Measurements from ENCODE around the gene LNP1. TPM values are rescaled to one million over a fixed set of nuclear protein-coding genes. Genes with fewer than 3 reads are reported as not detected.

LNP1 gene
- total RNA-seq, 3 donors from 2014 or later = 2.6 to 3.3 (median 2.7) TPM

DNA sequence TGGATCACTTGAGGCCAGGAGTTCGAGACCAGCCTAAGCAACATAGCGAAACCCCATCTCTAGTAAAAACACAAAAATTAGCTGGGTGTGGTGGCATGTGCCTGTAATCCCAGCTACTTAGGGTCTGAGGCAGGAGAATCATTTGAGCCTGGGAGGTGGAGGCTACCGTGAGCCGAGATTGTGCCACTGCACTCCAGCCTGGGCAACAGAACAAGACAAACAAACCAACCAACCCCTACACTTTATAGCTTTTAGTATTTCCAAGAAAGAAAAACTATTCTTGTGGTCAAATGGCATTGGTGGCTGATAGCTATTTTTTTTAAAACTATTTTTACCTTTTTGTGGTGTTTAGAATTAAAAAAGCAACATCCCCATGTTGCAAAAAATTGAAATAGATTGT, 98.3 kb downstream of the LNP1 start:
- Histone ChIP-seq H3K4me3 (no peak overlapping the region), H3K27me3 (no peaks in the 10 kb centered on the region), H3K27ac (no peak overlapping the region), H3K36me3 (no peaks in the 10 kb centered on the region), H3K4me1 (no peaks in the 10 kb centered on the region), H3K9me3 (no peaks in the 10 kb centered on the region)
- intact Hi-C loops (cut with DNase I; ENCODE audit: low total_unique reads) = no loop called here
- TF ChIP-seq, protein P1, sequence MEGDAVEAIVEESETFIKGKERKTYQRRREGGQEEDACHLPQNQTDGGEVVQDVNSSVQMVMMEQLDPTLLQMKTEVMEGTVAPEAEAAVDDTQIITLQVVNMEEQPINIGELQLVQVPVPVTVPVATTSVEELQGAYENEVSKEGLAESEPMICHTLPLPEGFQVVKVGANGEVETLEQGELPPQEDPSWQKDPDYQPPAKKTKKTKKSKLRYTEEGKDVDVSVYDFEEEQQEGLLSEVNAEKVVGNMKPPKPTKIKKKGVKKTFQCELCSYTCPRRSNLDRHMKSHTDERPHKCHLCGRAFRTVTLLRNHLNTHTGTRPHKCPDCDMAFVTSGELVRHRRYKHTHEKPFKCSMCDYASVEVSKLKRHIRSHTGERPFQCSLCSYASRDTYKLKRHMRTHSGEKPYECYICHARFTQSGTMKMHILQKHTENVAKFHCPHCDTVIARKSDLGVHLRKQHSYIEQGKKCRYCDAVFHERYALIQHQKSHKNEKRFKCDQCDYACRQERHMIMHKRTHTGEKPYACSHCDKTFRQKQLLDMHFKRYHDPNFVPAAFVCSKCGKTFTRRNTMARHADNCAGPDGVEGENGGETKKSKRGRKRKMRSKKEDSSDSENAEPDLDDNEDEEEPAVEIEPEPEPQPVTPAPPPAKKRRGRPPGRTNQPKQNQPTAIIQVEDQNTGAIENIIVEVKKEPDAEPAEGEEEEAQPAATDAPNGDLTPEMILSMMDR (IDR thresholded peaks at IDR 0.05) = no peak
- no peak for TF ChIP-seq POLR2AphosphoS5 (IDR thresholded peaks at IDR 0.05)
- DNase-seq (ENCODE audit: low spot score in 2 of 2) = no peak

DNA sequence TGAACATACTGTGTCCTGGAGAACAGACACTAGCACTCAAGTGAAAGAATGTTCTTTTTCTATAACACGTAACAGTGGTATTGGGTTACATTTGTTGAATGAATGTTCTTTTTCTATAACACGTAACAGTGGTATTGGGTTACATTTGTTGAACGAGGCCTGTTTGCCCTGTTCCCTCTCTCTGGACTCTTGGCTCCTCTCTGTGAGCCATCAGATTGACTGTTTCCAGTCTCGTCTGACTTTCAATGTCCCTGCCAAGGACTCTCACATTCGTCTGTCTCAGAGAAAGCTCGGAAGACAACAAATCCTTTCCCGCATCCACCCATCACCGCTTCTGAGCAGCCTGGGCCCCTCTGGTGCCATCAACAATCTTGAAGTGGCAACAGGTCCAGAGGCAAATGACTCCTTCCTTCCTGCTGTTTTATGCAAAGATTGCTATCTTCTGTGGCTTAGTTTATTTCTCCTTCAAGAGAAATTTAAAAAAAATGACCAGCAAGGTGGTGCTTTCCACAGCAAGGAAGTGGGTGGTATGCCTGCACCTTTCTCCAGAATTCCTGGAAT, 99.1 kb downstream of the LNP1 start:
- no peaks in the 10 kb centered on the region for H3K36me3 ChIP-seq
- intact Hi-C loops (cut with DNase I; ENCODE audit: low total_unique reads) = no loop called here
- no peak overlapping the region for H3K27ac ChIP-seq
- H3K27me3 ChIP-seq = no peaks in the 10 kb centered on the region
- H3K9me3 ChIP-seq = no peaks in the 10 kb centered on the region
- no peak overlapping the region for H3K4me3 ChIP-seq
- no peaks in the 10 kb centered on the region for H3K4me1 ChIP-seq
- no peak for DNase-seq (ENCODE audit: low spot score in 2 of 2)
- TF ChIP-seq POLR2AphosphoS5 (IDR thresholded peaks at IDR 0.05) = no peak
- no peak for TF ChIP-seq POLR2A (IDR thresholded peaks at IDR 0.05)
- TF ChIP-seq, protein P1 (IDR thresholded peaks at IDR 0.05) = no peak

DNA sequence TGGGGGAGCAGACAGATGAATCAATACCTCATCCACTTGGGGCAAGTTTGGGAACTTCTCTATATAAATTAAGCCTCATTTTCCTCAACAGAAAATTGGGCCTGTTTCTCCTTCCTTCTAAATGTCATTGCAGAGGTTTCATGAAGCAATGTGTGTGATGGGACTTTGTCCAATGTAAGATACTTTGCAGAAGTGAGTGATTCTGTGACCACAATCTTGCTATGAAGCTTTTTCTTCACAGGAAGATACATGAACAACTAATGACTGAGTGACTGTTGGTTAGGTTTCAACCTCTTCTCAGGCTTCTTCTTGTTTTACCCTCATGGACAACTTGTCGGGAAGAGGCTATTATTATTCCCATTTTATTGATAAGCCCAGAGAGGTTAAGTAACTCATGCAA, 102.1 kb downstream of the LNP1 start:
- H3K4me3 ChIP-seq = no peak overlapping the region
- H3K9me3 ChIP-seq = peaks cover 0 to 5% of the 10 kb centered on the region in 2 donors
- H3K36me3 ChIP-seq = no peaks in the 10 kb centered on the region
- intact Hi-C loops (cut with DNase I; ENCODE audit: low total_unique reads) = no loop called here
- H3K4me1 ChIP-seq = no peaks in the 10 kb centered on the region
- no peak overlapping the region for H3K27ac ChIP-seq
- H3K27me3 ChIP-seq = no peaks in the 10 kb centered on the region
- TF ChIP-seq POLR2AphosphoS5 (IDR thresholded peaks at IDR 0.05) (no peak), POLR2A (IDR thresholded peaks at IDR 0.05) (no peak)
- TF ChIP-seq, protein P1 (IDR thresholded peaks at IDR 0.05) = no peak
- no peak for DNase-seq (ENCODE audit: low spot score in 2 of 2)

Other genes with a start within 250 kb of the LNP1 start
- gene TBC1D23, start 140.5 kb upstream of the LNP1 start, total RNA-seq = 10 to 100 TPM; 32.8 to 48.2 (median 42.9) TPM
- 10 to 100 TPM; 42.1 to 66.9 (median 43.3) TPM for gene NIT2, start 66.8 kb upstream of the LNP1 start, total RNA-seq
- 10 to 100 TPM; 47.9 to 59.7 (median 50.5) TPM for gene TOMM70, start 450 bp upstream of the LNP1 start, total RNA-seq
- gene TMEM45A, start 91.1 kb downstream of the LNP1 start, total RNA-seq = 10 to 100 TPM; 19.7 to 24.5 (median 20.9) TPM
- gene ADGRG7, start 208.1 kb downstream of the LNP1 start, total RNA-seq = not detected